GM19240 (cell line): ENCODE data around the gene METRN.

Experiments used
- DNase-seq: peaks from one replicate; pipeline ENCODE4 v3.0.0; 2011; ENCODE audit warnings: low spot score; ENCODE audit not compliant: insufficient read length

Gene METRN

GRCh38 chr16:756428-756827, 41.5 kb downstream of the METRN start:
- no peak for DNase-seq

DNA sequence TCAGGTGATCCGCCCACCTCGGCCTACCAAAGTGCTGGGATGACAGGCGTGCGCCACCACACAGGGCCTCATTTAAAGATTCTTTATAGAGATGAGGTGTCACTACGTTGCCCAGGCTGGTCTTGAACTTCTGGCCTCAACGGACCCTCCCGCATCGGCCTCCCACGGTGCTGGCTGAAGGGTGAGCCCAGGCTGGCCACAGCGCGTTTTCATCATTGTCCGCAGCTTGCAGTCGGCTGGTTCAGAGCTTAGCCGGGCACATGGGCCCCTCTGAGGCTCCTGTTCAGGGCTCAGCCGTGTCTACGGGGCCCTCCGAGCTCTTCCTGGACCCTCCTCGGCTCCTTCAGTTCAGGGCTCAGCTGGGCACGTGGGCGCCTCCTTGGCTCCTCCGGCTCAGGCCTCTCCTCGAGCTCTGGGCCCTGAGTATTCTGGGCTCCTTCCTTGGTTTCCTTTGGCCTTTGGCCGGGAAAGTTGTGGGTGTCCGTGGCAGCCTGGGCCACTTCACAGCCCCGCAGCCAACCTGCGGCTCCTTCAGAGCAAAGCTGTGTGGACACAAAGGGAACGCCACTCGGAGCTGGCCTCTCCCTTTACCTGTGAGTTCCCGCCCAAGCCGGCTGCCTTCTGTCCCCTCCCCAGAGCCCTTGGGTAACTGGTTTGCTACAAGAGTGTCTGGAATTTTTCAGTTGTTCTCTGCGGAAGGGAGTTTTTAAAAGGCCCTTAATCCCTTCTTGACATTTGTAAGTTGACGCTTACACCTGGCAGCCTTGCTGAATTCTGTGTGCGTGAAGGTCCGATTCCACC, 44.4 kb downstream of the METRN start:
- DNase-seq, result no peak

- no peak for DNase-seq
These were observed 45.1 kb downstream of the METRN start for GRCh38 chr16:760065-760464.

DNA sequence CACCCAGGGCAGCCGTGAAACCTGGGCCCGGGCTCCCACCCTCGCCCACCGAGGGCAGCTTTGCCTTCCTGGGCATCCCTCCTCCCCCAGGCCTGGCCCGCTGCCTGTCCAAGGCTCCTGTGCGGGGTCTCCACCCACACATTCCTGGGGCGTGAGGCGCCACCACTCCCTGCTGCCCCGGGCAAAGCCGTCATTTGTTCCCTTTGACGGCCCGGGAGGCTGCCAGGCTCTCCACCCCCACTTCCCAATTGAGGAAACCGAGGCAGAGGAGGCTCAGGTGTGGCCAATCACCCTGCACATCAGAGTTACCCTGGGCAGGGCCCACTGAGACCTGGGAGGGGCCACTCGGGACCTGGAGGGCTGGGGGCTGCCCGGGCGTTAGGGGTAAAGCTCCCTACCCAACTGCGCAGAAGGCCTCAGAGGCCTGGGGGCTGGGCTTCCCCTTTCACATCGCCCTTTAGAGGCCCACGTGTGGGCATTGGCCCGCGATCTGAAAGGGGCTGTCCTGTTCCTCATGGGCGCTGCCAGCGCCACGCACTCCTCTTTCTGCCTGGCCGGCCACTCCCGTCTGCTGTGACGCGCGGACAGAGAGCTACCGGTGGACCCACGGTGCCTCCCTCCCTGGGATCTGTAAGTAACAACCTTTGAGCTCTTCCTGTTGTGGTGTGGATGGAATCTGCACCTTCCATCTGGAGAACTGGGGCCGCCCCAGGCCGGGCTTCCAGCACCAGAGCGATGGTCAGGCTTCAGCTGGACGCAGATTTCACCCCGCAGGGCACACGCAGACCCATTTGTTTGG, 45.8 kb downstream of the METRN start, which contains the start of gene MSLN:
Gene MSLN, plus strand, starts transcription at position 190 of the 799 bp plus-strand sequence. CDS start 1,947 bp downstream, outside the sequence.
- no peak for DNase-seq

GRCh38 chr16:761625-762513, 47.0 kb downstream of the METRN start:
- DNase-seq, result no peak

GRCh38 chr16:762595-763268, 47.8 kb downstream of the METRN start:
- no peak for DNase-seq

- no peak for DNase-seq
These were observed 48.7 kb downstream of the METRN start for GRCh38 chr16:763369-764183.

DNA sequence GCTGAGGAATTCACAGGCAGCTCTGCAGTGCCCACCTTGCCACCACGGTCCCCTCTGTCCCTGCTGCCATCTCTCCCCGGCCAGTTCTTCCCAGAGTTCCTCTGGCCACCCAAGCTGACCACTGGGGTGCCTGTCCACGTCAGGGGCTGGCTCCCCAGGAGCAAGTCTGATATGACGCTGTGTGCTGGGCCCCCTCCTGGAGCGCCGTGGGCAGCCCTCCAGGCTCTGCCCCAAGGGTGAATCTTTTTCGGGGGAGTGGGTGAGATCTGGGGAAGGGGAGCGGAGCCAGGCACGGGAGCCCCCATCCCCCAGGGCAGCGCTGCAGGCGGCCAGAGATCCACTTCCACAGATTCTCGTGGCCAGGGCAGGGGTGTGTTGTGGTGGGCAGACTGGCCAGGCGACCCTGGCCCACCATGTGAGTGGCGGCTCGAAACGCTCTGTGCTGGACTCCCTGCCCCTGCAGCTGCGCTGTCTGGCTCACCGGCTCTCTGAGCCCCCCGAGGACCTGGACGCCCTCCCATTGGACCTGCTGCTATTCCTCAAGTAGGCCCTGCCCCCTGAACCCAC, 49.3 kb downstream of the METRN start:
- no peak for DNase-seq

DNA sequence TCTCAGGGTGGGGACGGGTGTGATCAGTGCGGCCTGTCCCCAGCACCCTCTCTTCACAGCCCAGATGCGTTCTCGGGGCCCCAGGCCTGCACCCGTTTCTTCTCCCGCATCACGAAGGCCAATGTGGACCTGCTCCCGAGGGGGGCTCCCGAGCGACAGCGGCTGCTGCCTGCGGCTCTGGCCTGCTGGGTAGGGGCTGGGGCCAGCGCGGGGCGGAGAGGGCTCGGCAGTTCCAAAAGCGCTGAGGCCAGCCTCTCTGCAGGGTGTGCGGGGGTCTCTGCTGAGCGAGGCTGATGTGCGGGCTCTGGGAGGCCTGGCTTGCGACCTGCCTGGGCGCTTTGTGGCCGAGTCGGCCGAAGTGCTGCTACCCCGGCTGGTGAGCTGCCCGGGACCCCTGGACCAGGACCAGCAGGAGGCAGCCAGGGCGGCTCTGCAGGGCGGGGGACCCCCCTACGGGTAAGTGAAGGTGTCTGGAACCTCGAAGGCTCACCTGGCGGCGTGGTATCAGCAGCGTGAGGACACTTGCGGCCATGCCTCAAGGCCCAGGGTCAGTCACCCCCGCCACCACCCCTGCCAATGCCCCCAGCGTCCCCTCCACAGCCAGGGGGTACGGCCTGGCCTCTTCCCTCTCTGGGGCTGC, 50.0 kb downstream of the METRN start:
- no peak for DNase-seq

DNA sequence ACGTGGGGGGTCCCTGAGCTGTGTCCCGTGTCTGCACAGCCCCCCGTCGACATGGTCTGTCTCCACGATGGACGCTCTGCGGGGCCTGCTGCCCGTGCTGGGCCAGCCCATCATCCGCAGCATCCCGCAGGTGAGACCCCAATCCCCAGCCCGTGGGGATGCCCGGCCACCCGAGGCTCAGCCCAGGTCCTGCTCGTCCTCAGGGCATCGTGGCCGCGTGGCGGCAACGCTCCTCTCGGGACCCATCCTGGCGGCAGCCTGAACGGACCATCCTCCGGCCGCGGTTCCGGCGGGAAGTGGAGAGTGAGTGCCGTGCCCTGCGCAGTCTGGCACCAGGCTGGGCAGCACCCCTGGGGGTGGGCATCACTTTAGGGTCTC, 50.6 kb downstream of the METRN start:
- DNase-seq, result no peak

DNA sequence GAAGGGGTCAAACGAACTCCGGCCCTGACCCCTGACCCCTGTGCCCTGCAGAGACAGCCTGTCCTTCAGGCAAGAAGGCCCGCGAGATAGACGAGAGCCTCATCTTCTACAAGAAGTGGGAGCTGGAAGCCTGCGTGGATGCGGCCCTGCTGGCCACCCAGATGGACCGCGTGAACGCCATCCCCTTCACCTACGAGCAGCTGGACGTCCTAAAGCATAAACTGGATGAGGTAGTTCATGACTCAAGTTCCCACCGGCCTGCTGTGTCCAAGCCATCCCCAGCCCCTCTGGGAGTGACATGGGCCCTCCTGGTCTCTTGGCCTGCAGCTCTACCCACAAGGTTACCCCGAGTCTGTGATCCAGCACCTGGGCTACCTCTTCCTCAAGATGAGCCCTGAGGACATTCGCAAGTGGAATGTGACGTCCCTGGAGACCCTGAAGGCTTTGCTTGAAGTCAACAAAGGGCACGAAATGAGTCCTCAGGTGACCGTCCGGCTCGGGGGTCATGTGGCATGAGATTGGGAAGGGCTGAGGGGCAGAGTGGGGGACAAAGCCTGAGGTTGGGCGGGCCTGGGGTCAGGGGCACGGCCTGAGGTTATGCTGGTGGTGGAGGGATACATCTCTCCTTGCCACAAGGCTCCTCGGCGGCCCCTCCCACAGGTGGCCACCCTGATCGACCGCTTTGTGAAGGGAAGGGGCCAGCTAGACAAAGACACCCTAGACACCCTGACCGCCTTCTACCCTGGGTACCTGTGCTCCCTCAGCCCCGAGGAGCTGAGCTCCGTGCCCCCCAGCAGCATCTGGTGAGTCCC, 51.3 kb downstream of the METRN start:
- no peak for DNase-seq

- no peak for DNase-seq
These were observed 52.1 kb downstream of the METRN start for GRCh38 chr16:766820-767640.

- DNase-seq, result no peak
These were observed 52.9 kb downstream of the METRN start for GRCh38 chr16:767743-768235.

- DNase-seq, result no peak
These were observed 53.5 kb downstream of the METRN start for GRCh38 chr16:768428-768827.
